BJ (cell line): ENCODE results near the gene NOVA1. TPM values are rescaled to one million over a fixed set of nuclear protein-coding genes. Genes with fewer than 3 reads are reported as not detected.

Source experiments
- CTCF ChIA-PET: fragments of 350-600 bp; formaldehyde crosslinking; extraction: SDS; loops from one replicate; lab custom pipeline; 2021; ENCODE audit warnings: antibody characterized with exemption, inconsistent platforms; lab: Yijun Ruan, JAX
- POLR2A ChIA-PET: fragments of 300-600 bp; sonication (Branson Sonifier 250); formaldehyde crosslinking; extraction: SDS; loops from one replicate; lab custom pipeline; 2021; ENCODE audit warnings: antibody characterized with exemption; lab: Charles Lee
- DNase-seq: peaks from one replicate; pipeline ENCODE4 v3.0.0-alpha.2; 2011; ENCODE audit warnings: low read depth
- H3K27me3 ChIP-seq: 2 replicates; pipeline ENCODE4 v1.6.0; 2011; ENCODE audit warnings: low read length; ENCODE audit not compliant: control insufficient read depth, insufficient read depth
- H3K36me3 ChIP-seq: 2 replicates; pipeline ENCODE4 v1.5.1; 2011; ENCODE audit warnings: low read length; ENCODE audit not compliant: control insufficient read depth, insufficient read depth
- H3K4me3 ChIP-seq: 2 replicates; pipeline ENCODE4 v1.5.1; 2011; ENCODE audit warnings: low read depth, mild to moderate bottlenecking, control low read depth, low read length
- polyA plus RNA-seq: library from polyadenylated mRNA; depleted of rRNA; stranded (reverse); fragments of >200 nt; gene quantifications from 2 replicates; pipeline ENCODE4 v1.2.3, GENCODE V29; 2011
- TF ChIP-seq, protein P1 (sequence below): IDR thresholded peaks from 2 replicates; pipeline ENCODE4 v1.5.1; 2011; ENCODE audit warnings: low read depth, mild to moderate bottlenecking, control low read depth, inconsistent platforms, low read length, moderate library complexity; ENCODE audit not compliant: insufficient read depth

NOVA1 gene
- polyA plus RNA-seq, 1 experiment: not detected

GRCh38 chr14:26463136-26463535 is 134.7 kb downstream of the NOVA1 start:
- TF ChIP-seq, protein P1, sequence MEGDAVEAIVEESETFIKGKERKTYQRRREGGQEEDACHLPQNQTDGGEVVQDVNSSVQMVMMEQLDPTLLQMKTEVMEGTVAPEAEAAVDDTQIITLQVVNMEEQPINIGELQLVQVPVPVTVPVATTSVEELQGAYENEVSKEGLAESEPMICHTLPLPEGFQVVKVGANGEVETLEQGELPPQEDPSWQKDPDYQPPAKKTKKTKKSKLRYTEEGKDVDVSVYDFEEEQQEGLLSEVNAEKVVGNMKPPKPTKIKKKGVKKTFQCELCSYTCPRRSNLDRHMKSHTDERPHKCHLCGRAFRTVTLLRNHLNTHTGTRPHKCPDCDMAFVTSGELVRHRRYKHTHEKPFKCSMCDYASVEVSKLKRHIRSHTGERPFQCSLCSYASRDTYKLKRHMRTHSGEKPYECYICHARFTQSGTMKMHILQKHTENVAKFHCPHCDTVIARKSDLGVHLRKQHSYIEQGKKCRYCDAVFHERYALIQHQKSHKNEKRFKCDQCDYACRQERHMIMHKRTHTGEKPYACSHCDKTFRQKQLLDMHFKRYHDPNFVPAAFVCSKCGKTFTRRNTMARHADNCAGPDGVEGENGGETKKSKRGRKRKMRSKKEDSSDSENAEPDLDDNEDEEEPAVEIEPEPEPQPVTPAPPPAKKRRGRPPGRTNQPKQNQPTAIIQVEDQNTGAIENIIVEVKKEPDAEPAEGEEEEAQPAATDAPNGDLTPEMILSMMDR: no peak
- Histone ChIP-seq H3K27me3 (no peaks in the 10 kb centered on the region), H3K4me3 (no peak overlapping the region), H3K36me3 (no peaks in the 10 kb centered on the region)
- no peak for DNase-seq
- CTCF ChIA-PET: no interaction called here
- POLR2A ChIA-PET: no interaction called here

DNA sequence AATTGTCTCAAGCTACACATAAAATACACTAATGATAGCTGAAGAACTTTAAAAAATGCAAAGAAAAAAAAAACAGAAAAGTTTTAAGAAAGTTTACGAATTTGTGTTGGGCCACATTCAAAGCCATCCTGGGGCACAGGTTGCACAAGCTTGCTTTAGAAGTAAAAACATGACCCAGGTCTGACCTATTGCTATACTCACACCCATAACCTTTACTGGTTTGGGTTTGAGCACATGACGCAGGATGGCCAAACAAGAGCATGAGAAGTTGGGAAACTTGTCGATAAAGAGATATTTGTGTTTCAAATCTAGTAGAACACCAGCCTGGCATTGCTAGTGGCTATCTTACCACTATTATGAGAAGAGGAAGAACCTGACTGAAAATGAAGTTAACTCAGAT is 143.7 kb downstream of the NOVA1 start:
- ChIA-PET POLR2A (no interaction called here), CTCF (no interaction called here)
- Histone ChIP-seq H3K36me3 (no peaks in the 10 kb centered on the region), H3K4me3 (no peak overlapping the region), H3K27me3 (no peaks in the 10 kb centered on the region)
- TF ChIP-seq, protein P1: no peak
- no peak for DNase-seq

- POLR2A ChIA-PET: no interaction called here
- no peaks in the 10 kb centered on the region for H3K27me3 ChIP-seq
- TF ChIP-seq, protein P1: no peak
- no peak for DNase-seq
- CTCF ChIA-PET: no interaction called here
- no peaks in the 10 kb centered on the region for H3K36me3 ChIP-seq
- no peak overlapping the region for H3K4me3 ChIP-seq
Observed at GRCh38 chr14:26448181-26448855, 149.5 kb downstream of the NOVA1 start.

GRCh38 chr14:26444822-26445221 is 153.0 kb downstream of the NOVA1 start:
- ChIA-PET POLR2A (no interaction called here), CTCF (no interaction called here)
- Histone ChIP-seq H3K27me3 (no peaks in the 10 kb centered on the region), H3K36me3 (no peaks in the 10 kb centered on the region), H3K4me3 (no peak overlapping the region)
- TF ChIP-seq, protein P1: no peak
- no peak for DNase-seq

DNA sequence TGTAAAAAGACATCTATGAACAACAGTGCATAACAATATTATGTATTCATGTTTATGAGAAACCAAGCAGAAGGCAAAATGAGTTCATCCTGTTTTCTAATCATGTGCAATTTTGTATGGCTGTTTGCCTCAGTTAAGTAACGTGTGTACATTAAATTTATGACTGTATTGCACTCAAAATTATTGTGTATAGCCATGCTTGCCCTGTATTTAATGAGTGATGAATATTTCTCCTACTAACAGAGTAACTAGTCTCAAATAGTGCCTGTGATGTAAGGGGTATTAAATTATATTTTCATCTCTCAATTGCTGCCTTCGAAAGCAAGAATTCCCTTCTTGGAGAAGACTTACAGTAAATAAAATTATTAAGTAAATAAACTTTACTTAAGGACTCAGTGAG is 154.2 kb downstream of the NOVA1 start:
- no peak overlapping the region for H3K4me3 ChIP-seq
- no peaks in the 10 kb centered on the region for H3K36me3 ChIP-seq
- TF ChIP-seq, protein P1: no peak
- ChIA-PET CTCF (no interaction called here), POLR2A (no interaction called here)
- no peaks in the 10 kb centered on the region for H3K27me3 ChIP-seq
- no peak for DNase-seq
